ENCODE data around the gene SORCS3.

The SORCS3 gene

DNA sequence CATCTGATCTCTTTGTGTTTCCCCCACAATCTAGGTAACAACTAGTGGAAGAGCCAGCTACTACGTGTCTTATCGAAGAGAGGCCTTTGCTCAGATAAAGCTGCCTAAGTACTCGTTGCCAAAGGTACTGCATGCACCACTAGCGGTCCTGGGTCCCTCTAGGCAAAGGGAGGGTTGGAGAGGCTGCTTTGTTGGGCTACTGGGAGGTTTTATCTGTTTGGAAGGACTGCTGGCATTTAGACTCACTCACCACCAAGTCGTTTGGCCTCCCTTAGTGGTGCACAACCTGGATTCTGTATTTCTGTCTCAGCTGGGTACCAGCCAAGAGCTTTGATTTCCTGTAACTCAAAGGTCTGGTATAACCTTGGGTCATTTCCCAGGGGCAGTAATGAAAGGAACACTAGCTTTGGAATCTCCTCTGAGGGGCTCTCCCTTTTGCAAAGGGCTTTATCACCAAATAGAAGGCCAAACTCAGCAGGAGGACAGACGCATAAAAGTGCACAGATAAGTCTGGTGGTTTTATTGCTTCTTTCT lies 498.3 kb downstream of the SORCS3 start:
- no peak for DNase-seq

DNA sequence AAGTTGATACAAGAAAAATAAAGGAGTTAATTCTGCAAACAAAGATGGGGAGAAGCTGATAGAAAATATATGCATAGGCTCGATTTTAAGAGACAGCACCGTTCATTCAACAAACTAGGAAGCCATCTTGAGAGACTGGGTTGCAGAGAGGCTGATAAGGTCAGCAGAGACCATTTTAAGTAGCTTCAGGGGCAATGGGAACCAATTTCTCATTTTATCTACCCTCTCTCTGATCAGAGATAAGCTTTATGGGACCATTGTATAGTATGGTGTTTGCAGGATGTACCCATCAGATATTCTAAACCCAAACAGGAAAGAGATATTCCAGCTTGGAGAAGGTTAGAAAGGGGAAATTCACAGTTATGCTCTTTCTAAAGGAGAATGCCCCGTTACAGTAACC lies 499.5 kb downstream of the SORCS3 start:
- no peak for DNase-seq

DNA sequence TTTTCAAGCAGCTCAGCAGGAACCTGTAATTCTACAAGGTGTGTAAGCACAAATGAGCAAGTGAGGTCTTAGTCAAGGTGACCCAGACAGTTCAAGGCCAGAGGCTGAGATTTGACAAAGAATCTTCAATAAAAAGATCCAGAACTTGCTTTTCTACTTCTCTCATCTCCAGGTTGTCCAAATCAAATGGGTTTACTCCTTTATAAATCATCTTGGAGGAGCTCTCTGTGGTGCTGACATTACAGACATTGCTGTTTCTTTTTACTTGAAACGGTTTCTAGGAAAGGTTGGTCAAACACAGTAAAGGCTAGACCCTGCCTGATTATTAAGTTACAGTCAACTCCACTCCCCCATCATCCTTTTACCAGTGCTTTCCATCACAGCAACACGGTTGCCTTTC lies 504.6 kb downstream of the SORCS3 start:
- no peak for DNase-seq

DNA sequence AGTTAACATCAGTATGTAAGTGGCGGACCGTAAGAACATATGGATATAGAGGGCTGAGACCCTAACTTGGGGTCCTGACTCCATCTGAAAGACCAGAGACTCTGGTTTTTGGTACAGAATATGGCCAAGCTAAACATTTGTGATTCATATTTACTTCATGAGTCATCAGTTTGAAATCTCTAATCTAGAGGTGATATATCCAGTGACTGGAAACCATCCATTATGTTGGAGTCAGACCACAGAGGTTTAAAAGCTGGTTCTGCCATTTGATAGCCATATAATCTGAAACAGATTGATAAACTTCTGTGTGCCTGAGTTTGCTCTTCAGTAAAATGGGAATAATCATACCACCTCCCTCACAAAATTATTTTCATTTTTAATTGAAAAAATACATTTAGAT lies 505.3 kb downstream of the SORCS3 start:
- DNase-seq, result no peak

DNA sequence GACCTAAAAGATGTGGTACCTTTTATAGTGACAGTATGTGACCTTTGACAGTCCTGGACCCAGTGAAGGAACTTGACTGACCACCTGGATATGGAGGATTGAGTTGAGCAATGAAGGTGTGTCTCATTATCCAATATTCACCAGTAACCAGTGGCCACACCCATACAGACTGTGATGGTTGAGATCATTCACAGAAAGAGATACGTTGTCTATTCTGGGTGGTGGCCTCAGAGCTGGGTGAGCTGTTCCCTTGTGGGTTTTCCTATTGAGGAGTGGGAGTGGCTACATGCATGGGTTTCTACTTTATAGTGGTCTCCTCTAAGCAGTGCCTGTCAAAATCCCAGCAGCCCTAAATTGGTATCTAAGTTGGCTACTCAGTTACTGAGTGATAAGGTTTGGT lies 507.4 kb downstream of the SORCS3 start:
- DNase-seq, result no peak

DNA sequence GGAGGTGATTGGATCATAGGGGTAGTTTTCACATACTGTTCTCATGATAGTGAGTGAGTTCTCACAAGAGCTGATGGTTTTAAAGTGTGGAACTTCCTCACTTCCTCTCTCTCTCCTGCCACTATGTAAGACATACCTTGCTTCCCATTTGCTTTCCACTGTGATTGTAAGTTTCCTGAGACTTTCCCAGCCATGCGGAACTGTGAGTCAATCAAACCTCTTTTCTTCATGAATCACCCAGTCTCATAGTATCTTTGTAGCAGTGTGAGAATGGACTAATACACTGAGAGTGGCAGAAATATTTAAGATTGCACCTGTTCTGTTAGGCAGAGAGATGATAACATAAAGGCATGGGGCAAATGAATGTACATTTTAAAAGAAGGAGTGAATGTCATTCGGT lies 507.8 kb downstream of the SORCS3 start:
- no peak for DNase-seq

DNA sequence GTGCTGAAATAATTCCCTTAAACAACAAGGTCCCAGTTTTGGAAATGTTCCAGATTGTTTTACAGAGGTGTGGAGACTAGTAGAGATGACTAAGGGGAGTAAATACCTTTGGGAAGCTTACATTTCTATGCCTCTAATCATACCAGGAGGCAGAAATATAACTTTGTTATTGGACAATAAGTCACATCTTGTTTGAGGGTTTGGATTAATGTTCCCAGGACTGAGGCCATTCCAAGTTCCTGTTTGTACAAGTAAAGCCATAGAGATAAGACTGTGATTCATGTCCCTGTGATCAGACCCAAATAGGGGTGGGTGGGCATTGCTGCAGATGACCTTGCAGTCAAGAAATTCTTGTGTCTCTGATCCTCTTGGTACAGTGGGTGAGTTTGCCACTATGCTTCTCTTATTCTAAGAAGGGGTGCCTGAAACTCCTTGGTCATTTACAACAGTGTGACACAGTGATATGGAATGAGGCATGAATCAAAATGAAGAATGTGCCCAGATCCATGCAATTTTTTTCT lies 508.3 kb downstream of the SORCS3 start:
- no peak for DNase-seq

DNA sequence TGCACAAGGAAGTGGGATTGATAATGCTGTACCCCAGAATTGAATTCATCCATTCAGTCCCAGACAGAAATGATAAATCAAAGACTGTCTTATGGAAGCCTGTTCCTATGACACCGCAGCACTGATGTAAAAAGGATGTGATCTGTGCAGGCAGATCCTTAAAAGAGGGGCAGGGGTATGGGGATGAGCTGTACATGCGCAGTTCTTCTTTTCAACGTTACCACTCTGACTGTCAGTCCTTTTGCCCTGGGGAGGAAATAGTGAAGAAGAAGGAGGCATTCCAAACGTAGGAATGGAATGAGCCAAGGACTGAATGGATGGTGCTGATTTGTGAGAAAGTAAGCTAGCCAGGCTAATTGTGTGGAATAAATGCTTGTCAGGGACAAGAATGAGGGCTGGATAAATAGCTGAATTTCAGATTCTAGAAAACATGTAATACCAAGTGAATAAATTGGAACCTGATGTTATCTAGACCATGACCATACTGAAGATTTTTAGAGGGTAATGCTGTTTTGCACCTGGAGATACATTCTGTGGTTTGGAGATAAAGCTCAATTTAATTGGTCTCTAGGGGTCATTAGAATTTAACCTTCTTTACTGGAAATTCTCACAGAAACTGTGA lies 509.3 kb downstream of the SORCS3 start:
- no peak for DNase-seq

DNA sequence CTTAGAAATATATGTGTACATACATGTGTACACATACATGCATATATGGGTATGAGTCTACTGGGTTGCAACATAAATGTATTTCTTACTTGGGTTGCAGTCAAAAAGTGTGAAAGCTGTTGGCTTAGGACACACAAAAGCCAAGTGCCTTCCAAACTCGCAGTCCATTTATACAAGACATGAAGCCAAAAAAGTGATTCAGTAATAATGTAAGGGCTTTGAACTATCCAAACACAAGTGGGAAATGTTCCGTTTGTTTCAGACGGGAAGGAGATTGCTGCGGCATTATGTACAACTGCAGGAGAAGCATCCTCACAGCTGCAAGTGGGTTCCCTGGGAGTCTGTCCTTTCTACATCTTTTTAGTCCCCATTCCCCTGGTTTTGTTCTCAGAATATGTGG lies 513.6 kb downstream of the SORCS3 start:
- DNase-seq, result no peak

DNA sequence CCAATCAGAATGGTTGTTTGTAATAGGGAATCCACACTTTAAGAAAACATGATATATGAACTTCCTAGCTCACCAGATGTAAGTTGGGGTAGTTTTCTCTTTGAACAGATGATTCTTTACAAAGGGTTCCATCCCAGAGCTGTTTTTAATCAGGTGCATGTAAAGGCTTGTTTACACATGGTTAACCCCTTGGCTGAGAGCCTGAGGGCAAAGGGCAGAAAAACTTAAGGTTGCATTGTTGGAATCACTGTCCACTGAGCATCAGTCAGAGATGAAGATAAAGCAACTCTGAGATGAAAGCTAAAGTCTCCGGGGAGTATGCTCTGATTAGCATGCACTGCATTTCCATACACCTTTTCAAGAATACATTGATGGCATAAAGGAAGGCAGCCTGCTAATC lies 518.2 kb downstream of the SORCS3 start:
- no peak for DNase-seq

DNA sequence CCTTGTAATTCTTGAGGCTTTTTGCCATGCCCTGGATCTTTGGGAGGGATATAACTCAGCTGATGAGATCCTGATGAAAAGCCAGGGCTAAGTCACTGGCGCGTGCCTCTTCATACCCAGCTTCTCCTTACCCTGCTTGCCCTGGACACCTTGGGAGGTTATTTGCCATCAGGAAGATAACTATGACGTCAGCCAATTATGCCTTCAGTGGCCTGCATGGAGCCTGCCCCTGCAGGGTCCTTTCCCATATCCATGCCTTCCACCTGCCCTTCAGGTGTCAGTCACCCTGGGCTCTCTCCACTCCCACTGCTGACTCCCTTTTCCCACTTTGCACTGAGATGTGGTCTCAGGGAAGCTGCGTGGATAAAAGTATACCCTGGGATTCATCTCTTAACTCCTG lies 520.1 kb downstream of the SORCS3 start:
- no peak for DNase-seq

DNA sequence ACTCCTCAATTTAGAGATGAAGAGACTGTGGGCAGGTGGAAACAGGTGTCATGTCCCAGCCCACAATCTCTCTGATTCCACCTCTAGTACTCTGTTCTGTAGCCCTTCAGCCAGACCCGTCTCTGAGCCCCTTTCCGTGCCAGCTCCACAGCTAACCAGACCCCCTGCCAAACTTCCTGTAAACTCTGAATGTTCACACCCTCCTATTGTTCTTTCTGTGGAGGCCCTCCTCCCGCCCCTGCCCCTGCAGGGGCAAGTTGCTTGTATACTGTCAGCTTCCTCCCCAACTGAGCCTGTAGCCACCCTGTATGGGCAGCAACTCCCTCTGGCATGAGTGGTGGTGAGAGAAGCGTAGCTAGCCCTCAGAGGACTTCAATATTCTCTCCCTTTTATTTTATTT lies 520.7 kb downstream of the SORCS3 start:
- DNase-seq, result no peak

DNA sequence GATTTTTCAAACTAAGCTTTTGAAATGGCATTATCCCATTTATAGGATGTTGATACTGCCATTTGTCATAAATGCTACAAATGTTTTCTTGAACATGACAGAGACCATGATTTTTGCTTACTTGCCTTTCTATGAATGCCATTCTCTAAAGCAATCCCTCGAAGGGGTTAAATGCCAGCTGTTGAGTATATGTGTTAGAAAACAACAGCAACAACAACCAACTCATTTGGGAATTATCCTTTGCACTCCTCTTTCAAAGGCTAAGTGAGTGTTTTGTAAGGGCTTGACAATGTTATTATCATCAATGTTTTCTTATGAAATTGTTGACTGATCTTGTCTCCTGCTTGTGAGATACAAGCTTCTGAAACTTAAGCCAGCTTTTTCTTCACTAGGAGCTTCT lies 529.4 kb downstream of the SORCS3 start:
- no peak for DNase-seq

DNA sequence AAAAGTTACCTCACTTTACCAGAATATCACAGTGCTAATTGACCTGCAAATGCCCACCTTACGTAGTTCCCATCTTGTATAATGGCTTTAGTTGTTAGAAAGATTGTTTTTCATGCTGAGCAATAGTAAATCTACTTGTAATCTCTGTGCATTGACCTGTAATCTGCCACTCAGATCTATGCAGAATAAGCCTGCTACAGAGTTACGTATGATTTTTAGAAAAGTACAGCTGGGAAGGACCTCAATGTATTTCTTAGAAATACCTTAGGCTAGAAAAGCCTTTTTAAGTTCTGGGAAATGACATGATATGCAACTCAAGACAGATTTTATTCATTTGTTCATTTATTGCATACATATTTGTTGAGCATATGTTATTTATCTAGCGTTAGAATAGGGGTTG lies 530.9 kb downstream of the SORCS3 start:
- DNase-seq, result no peak

DNA sequence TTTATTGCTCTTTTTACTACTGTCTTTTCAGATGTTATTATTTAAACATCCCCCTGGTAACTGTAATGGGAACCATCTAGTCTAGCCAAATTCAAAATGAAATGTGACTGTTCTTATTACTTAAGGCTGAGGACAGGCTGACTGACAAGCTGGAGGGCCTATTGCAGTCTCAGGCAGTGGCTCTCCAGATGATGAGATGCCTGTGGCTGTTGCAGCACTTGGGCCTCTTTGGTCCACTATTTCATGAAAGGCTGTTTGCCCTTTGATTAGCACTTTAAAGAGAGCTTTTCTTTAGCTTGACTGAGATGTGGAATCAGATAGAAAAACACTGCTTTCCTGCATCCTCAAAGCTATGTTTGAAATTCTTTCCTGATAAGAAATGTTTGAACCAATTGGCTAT lies 540.5 kb downstream of the SORCS3 start:
- DNase-seq, result no peak

DNA sequence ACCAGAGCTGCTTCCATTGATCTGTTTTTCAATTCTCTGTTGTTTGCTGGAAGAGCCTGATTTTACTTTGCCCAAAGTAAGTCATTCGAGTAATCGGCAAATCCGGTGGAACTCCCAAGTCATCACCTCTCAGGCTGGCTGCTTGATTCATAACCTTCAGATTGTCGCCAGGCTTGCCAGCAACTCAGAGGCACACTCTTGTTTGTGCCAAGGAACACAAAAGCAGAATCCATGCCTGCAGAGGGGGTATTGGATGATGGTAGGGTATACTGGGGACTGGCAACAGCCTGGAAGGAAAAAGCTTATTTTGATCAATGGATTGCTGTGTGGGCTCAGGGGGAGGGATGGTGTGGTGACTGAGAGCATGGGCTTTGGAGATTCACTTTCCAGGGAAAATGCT lies 542.4 kb downstream of the SORCS3 start:
- no peak for DNase-seq

DNA sequence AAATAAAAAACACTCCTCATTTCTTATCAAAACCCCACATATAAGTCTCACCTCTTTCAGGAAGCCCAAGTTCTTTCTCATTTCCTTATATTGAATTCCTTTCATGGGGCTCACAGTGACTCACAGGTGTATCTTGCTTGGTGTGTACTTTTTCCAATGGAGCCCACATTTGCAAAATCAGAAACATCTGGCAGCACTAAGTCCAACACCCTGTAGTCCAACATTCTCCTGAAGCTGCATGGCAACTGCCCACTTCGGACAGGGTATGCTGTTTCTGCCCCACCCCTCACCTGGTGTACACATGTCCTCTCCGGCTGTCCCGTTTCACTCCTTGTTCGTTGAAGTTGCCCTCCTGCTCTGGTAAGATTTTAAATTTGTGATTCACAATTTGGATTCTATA lies 544.1 kb downstream of the SORCS3 start:
- no peak for DNase-seq

DNA sequence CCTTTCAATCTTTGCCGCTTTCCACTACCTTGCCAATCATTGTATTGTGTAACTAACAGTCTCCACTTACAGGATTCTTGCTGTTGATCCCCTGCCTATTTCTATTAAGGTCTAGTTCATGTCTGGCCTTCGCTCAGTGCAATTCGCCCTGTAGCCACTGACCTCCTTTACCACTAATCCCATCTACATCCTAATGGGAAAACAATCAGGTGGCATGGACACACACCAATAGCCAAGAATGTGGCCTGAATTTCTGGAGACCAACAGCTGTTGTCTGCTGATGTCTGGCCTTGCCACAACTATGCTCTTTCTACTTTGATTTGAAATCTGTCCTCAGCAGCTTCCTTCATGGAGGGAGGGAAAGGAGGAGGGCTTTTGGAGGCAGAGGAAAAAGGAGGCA lies 546.2 kb downstream of the SORCS3 start:
- no peak for DNase-seq

DNA sequence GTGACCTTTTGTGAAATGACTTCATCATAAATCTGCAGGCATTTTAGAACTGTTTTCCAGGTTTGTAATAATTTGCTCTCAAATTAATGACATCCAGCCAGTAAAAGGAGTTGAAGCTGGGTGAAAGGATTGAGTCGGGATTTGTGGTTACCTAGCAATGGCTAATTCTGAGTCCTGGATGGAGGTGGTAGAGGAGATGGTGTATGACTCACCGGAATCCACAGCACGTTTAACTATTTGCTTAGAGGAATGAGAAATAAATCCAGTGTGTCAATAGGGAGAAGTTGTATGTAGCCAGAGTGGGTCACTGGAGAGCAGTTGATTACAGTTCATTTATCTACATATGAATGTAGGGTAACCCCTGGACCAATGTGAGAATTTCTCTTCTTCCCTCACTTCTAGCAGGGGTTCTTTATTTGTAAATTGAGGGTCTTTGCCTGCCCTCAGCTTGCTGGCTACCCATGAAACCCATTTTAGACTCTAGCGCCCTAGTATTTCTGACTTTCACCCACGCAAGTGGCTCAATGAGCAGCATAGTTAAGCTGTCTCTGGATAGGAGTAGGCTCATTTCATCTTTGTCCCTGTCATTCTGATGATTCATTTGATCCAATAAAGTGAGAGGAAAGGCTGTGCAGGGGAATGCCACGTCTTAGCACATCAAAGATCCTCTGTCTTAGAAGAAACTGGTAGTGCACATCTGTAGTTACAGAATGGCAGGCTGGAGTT lies 547.8 kb downstream of the SORCS3 start:
- no peak for DNase-seq

DNA sequence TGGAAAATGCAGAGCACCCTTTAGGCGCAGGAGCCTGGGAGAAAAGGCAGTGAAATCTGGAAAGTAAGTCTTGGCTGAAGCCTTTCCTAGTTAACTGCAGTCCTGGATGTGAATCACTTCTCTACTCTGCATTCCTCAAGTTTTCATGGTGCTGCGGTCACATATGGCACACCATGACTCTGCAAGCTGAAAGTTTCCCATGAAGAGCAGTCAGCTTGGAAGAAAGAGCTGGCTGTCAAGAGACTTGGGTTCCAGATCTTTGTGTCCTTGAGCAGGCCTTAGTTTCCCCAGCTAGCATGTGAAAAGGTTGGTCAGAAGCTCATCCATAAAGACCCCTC lies 548.3 kb downstream of the SORCS3 start:
- no peak for DNase-seq

DNA sequence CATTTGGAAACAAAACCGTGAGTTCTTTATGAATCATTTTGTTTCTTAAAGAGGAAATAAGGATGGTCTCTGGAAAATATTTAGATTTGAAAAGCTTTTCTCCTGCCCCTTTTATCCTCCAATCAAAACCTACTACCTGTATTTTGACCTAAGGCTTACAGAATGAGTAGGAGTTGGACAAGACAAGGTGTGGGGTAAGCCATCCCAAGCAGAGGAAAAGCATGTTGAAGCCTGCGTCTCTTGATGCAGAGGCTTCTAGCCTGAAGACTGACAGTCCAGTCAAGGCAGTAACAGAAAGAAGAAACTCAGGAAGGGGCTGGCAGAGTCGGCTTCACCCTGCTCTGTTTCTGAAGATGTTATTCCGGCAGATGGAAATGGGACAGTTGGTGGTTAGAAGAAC lies 551.1 kb downstream of the SORCS3 start:
- DNase-seq, result no peak

DNA sequence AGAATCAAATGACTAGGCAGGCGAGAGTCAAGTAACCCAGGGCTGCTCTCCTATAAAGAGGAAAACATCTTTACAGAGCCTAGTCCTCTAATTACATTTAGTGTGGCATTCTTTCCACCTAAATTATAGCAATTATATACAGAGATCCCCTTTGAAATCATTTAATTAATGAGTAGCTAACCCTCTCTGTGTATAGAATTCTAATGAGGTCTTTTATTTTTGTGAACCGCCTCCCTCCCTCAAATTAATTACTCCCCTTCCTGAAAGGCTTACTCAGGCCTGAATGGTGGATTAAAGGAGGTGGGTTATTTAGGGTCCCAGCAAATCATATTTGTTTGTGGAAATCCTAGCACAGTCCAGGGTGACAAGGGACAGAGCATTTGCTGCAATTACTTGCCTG lies 551.8 kb downstream of the SORCS3 start:
- no peak for DNase-seq

DNA sequence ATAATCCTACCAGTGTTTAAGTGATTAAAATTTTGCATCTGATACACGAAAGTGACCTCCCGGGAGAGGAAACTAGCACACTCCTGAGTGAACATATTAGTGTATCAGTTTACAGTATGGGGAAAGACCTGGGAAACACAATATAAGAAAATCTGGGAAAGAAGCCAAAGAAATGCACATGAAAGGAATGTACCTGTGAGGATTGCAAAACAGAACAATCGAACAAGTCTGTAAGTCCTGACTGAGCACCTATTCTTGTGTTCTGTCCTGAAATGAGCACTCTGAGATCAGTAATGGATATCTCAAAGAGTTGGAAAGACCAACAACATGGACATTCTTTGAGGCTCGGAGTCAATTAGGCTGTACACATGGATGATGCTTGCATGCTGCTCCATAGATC lies 554.7 kb downstream of the SORCS3 start:
- no peak for DNase-seq

DNA sequence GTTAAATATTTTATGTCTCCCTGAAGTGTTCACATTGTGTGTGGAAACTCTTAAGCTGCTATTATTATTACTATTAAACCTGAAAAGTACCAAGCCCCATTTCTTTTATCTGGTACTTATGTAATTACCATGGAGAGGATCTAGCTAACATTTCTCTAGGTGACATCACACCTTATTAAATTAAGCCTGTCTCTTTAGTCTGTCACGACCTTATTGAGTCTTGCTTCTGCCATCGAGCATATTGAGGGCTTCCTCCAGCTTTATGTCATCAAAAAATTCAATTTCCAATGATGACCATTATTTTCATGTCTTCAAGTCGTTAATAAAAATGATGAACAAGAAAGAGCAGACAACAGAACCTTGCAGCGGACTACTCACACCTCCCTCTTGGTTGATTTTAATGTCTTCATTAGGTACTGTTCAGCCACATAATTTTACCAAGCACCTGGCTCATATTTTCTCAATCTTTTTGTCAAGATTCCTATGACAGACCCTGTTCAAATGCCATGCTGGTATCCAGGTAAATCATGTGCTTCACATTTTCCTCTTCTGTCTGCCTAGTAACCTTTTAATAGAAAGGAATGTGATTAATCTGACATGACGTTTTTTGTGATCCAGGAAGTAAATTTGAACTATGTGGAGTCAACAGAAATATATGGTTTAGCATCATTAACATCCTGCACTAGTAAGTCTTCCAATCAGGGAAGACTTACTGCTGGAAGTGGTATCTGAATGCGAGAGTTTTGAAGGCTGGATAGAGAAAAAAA lies 556.7 kb downstream of the SORCS3 start:
- DNase-seq, result no peak

Measured in activated CD4-positive, CD25-positive, alpha-beta regulatory T cell treated with anti-CD3 and anti-CD28 coated beads, Interleukin-2, amount 50 U/mL, for 72 hours (primary cell).